Fibroblast of skin of left quadriceps (primary cell): Measurements from ENCODE around the gene KLHL7.
"Not testable (repeated sequence)": the region's sequence is repeated elsewhere in the genome, so short reads cannot be mapped to it uniquely, and the experiment has no call there.

Experiments used
- DNase-seq, 2 experiments: peaks; one replicate each; pipeline ENCODE4 v3.0.0-alpha.2; 2013; ENCODE audit warnings: low read depth in 2 of 2

Gene KLHL7

DNA sequence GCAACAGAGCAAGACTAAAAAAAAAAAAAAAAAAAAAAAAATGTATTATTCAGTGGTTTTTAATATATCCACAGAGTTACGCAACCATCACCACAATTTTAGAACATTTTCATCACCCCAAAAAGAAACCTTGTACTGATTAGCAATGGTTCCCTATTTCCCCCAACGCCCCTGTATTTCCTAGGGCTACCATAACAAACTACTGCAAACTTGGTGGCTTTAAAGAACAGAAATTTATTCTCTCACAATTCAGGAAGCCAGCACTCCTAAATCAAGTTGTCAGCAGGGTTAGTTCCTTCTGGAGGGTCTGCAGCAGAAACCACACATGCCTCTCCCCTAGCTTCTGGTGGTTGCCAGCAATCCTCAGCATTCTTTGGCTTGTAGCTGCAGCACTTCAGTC is 70.4 kb downstream of the KLHL7 start:
- no peak for DNase-seq

DNA sequence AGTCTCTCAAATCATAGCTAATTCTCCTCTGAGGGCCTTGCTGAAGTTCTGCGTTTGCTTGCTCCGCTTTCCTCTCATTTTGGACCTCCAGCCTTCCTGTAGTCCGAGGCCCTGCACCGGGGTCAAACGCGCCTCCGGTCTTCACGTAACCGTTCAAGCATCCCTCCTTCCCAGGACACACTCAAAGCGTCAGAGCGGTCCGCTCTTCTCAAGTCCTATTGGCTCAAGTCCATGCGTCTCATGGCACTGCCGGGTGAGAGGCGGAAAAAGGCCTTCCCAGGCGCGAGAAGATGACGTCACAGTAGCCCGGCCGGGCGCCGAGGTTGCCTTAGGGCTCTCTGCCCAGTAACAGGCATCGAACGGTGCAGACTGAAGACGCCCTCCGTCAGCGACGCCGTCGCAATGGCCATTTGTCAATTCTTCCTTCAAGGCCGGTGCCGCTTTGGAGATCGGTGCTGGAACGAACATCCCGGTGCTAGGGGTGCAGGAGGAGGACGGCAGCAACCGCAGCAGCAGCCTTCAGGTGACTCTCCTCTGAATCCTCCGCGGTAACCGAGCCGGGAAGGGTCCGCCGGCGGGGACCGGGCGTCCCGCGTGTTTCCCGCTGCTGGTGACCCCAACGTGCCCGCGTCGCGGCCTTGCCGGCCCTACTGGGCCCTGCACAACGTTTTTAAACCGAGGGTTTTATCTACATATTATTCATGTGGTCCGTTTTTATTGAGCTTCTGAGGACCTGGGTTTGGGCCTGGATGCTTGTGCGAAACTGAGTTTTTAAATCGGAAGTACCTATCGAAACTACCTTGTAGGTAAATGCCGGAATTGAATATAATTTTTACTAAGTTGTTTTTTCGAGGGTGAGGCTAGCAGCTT is 76.3 kb downstream of the KLHL7 start, which contains the start of gene NUP42:
Gene NUP42, plus strand, starts transcription at position 365 of the 870 bp plus-strand sequence. Its CDS starts 38 bp downstream, at position 403.
- peak; percentile 97 to 98 for DNase-seq

DNA sequence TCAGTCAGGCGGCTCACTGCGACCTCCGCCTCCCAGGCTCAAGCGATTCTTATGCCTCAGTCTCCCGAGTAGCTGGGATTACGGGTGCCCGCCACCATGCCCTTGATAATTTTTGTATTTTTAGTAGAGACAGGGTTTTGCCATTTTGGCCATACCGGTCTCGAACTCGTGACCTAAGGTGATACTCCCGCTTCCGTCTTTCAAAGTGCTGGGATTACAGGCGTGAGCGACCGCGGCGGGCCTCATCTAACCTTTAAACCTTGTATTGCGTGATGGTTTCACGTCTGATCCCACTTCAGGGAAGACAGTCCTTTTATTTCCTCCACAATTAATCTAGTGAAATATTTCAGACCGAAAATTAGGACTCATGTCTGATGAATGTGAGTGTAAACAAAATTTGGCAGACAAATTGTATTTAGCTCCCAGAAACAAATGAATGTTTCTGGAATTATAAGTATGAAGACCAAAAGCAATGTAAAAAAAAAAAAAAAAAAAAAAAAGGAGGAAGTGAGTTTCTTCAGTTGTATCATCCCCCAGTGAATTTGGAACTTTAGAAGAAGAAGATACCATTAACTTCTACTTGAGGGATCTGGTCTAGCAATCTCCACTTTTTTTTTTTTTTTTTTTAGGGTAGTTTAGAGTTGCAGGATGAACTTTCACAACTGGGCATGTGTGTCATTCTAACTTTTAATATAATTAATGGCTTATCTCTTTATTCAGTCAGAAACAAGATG is 77.9 kb downstream of the KLHL7 start:
- no peak for DNase-seq

DNA sequence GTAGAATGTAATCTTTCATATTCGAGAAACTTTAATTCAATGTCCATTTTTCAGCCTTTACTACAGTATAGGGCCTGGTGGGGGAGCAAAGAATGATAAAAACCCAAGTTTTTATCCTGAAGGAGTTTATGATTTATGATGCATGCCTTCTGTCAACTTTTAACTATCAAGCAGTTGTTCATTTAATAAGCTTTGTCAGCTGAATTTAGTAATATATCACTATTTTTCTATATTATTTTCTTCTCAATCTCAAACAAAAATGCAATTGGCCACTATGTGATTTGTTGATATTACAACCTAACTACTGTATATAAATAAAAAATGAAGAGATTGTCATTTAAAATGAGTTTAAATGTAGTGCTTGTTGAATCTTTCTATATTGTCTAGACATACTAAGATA is 78.7 kb downstream of the KLHL7 start:
- no peak for DNase-seq

DNA sequence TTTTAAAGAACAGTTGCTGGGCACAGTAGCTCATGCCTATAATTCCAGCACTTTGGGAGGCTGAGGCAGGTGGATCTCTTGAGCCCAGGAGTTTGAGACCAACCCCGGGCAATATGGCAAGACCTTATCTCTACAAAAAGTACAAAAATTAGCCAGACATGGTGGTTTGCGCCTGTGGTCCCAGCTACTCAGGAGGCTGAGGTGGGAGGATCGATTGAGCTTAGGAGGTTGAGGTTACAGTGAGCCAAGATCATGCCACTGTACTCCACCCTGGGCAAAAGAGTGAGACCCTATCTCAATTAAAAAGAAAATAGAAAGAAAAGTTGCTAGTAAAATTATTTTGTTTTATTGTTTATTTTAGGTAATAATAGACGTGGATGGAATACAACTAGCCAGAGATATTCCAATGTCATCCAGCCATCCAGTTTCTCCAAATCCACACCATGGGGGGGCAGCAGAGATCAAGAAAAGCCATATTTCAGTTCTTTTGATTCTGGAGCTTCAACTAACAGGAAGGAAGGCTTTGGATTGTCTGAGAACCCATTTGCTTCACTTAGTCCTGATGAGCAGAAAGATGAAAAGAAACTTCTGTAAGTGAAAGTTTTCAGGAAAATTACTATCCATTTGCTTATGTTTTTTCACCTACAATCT is 79.2 kb downstream of the KLHL7 start:
- DNase-seq = peak in 1 of 2 experiments; percentile 27

DNA sequence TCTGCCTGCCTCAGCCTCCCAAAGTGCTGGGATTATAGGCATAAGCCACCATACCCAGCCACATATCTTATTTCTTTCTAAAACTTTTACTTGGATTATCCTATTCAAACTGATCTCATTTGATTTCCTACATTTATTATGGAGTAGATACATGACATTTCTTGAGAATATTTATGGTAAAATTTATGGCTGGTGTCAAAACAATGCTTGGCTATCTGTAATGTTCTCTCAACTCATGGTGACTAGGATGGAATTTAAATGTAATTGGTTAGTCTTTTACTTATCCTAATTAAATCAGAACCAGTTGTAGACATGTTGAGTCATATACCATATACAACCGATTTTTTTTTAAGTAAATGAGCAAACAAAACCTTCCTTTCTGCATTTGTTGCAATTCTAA is 80.4 kb downstream of the KLHL7 start:
- no peak for DNase-seq

DNA sequence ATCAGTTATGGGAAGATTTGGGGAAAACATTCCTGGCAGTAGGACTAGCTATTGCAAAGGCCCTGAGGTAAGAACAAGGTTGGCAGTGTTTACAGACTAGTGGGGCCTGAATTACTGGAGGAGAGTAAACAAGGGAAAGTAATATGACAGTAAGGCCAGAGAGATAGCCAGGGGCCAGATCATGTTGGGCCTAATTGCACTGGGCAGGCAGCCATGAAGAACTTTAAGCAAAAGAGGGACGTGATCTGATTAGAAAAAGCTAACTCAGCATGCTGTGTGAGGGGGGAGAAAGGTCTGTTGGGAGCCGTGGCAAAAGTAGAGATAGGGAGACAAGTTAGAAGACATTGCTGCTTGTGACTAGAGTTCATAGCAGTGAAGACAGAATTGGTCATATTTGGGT is 85.4 kb downstream of the KLHL7 start:
- no peak for DNase-seq

DNA sequence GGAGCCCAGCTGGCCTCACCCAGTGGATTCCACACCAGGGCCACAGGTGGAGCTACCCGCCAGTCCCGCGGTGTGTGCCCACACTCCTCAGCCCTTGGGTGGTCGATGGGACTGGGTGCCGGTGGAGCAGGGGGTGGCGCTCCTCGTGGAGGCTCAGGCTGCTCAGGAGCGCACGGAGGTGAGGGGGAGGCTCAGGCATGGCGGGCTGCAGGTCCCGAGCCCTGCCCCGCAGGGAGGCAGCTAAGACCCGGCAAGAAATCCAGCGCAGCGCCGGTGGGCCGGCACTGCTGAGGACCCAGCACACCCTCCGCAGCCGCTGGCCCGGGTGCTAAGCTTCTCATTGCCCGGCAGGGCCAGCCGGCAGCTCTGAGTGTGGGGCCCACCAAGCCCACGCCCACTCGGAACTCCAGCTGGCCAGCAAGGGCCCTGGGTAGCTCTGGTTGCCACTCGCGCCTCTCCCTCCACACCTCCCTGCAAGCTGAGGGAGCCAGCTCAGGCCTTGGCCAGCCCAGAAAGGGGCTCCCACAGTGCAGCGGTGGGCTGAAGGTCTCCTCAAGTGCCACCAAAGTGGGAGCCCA is 88.2 kb downstream of the KLHL7 start:
- DNase-seq = not testable (repeated sequence)

DNA sequence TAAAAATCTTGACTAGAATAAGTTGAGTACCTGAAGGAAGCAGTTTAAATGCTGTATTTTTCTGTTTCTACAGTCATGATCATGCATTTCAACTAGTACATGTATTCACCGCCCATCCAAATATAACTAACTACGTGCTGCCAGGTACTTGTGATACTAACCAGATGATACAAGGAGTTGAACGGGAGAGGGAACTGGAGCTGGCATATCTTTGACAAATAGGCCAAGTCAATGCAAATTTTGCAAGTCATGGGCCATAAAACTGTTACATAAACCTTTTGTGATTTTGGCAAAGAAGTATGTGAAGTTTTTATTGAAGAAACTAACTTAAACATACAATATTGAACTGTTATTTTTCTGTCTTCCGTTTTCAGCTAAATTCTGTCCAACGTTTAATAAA is 90.7 kb downstream of the KLHL7 start:
- DNase-seq = no peak

DNA sequence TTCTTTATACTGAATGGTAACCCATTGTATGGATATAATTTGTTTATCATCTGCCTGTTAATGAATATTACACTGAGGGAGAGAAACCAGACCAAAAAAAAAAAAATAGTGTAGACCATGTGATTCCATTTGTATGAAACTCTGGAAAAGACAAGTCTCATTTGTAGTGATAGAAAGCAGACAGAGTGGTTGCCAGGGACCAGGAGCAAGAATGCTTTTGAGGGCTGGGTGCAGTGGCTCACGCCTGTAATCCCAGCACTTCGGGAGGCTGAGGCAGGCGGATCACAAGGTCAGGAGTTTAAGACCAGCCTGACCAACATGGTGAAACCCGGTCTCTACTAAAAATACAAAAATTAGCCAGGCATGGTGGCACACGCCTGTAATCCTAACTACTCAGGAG is 92.2 kb downstream of the KLHL7 start:
- not testable (repeated sequence) for DNase-seq

DNA sequence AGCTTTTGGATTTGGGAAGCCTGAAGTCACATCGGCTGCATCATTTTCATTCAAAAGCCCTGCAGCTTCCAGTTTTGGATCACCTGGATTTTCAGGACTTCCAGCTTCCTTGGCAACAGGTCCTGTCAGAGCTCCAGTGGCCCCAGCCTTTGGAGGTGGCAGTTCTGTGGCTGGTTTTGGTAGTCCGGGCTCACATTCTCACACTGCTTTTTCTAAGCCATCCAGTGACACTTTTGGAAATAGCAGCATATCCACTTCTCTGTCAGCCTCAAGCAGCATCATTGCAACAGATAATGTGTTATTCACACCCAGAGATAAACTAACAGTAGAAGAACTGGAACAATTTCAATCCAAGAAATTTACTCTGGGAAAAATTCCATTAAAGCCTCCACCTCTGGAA is 94.7 kb downstream of the KLHL7 start:
- no peak for DNase-seq

DNA sequence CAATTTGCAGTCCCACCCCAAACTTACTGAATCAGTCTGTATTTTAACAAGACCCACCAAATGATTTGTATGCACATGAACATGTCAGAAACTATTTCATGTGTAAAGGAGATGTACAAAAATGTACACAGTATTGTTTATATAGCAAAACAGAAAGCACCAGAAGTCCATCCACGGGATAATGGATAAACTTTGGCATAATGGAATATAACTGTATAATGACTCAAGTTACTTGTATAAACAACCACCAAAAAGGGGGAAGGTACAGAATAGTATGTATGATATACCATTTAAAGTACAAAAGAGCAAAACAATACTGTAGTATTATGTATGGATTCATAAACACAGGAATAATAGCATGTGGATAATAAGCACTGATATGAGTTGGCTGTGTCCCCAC is 98.7 kb downstream of the KLHL7 start:
- DNase-seq = no peak

DNA sequence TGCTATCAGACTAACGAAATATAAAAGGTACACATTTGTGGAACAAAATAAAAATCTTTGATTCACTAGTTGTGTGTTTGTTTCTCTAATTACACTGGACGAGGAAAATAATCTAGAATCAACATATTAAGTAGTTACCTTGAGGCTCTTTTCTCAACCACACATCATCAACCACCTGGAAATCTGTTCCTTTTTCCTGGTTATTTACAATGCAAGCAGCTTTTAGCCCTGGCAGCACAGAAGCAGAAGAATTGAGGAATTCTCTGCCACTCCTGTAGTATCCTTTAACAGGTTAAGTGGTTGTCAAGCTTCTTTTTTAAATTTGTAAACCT is 100.0 kb downstream of the KLHL7 start:
- DNase-seq = no peak

DNA sequence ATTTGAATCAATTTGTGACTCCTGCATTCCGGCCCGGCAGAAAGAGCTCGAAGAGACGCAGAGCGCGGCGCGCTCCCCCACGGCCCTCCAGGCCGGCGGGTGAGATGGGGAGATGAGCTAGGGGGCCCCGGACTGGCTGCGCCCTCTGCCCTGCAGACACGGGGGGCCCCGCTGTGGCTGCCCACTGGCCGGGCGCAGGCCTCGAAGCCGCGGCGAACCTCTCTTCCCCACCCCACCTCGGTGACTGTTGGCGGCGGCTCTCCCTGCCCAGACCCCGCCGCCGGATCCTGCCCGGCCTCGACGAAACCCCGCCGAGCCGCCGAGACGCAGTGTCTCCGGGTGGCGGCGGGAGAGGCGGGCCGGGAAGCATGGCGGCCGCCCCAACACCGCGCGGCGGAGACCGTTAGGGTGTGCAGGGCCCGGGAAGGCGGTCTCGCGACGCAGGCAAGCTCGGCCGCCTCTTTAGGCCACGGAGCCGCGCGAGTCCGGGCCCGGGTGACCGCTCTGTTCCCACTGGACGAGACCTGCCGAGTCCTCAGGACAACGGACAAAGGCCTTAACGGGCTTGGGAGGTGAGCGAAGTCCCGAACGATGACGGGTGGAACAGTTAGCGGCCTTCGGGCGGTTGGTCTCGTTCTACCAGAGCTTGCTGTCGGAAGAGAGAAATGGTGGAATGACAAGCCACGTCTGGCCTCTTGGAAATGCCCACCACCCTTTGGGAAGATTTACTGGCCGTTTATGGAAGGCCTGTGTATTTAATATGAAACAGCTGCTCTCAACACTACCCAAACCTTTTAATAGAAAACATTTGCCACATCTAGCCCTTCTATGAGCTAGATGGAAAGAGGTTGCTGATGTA is 100.6 kb downstream of the KLHL7 start:
- DNase-seq = peak in 1 of 2 experiments; percentile 8

DNA sequence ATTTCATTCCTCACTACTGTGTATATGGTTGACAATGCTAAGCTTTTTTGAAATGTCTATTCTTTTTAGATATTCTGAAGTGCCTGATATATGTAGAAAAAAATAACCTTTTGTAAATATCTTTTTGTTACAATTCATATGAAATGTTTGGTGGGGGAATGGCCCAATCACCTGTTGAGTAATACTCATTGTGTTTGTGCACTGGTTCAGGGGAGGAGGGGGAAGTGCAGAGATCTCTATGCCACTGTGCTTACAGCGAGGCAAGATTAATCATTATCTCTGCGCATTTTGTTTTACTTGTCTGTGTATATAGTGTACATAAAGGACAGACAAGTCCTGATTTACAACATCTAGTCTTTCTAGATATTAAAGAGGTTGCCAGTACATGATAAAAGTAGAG is 101.4 kb downstream of the KLHL7 start:
- no peak for DNase-seq

DNA sequence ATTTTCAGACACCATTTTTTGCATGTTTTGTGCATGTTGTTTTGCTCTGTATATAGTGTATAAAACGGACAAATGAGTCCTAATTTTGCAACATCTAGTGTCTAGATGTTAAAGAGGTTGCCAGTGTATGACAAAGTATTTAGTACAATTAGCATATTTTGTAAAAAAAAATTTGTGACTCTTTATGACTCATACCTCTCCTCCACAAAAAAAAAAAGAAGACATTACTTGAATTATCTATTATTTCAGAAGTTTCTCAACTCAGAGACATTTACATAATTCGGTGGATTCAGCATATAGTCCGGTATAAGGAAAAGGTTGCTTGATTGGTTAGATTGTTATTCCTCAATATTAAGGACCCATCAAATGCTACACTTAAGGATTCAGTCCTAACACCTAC is 102.3 kb downstream of the KLHL7 start:
- DNase-seq = no peak

DNA sequence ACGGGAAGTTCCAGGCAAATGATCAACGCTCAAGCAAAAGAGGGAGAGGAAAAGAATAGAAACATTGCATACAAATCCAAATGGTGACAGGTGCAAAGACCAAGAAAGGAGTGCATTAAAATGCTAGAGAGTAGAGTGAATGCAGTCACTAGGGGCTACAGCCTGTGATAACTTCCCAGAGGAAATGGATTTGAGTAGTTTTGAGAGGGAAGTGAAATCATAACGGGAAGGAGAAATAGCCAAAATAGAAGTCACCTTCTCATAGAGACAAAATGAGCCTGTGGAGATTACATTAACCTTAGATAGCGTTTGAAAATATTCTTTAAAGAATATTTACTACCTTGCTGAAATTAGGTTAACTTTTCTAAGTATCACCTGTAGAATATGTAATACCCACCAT is 102.7 kb downstream of the KLHL7 start:
- no peak for DNase-seq

DNA sequence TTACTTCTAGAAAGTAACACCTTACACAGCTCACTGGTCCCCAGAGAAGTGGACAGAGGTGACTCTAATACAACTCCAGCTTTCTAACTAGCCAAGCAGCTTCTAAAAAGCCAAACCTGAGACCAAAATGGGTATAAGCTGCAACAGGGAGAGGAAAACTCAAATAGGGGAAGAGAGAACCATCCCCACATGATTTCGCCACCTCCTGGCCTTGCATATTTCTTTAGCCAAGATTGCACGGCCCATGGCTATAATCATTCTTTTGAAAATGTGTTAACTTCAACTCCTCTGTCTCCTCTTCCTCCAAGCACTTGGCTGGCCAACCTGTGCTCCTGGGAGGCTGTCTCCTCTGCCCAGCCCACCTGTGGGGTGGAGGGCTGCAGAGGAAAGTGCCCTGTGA is 104.9 kb downstream of the KLHL7 start:
- no peak for DNase-seq

DNA sequence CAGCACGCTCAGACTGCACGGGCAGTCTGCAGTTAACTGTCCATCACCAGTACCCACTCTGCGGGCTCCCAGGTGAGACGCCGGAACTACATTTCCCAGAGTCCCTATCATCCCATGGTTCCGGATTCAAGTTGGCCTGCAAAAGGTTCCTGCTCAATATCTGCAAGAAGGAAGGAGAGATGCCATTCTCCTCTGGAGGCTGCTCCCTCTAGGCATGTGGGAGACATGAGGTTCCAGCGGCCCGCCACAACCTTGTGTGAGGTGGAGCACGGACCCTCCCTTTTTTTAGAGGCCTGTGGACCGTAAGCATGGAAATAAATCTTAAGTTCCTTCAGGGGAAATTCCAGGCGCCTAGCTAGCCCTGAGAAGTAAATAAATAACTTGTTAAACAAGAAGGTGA is 106.0 kb downstream of the KLHL7 start:
- no peak for DNase-seq

DNA sequence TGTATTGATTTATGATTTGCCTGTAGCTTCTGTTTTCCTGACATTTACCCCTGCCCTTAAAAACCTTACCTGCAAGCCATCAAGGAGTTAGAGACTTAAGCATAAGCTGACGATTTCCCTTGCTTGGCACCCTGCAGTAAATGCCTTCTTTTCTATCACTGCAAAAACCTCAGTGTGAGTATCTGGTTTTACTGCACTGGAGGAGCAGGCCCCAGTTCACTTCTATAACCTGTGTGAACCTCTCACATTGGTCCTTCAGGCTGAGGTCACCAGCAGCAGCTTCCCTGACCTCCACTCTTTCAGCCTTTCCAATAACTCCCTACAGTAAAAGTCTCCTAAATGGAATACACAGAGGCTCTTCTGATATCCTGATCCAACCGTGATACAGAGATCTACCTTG is 106.8 kb downstream of the KLHL7 start:
- no peak for DNase-seq

DNA sequence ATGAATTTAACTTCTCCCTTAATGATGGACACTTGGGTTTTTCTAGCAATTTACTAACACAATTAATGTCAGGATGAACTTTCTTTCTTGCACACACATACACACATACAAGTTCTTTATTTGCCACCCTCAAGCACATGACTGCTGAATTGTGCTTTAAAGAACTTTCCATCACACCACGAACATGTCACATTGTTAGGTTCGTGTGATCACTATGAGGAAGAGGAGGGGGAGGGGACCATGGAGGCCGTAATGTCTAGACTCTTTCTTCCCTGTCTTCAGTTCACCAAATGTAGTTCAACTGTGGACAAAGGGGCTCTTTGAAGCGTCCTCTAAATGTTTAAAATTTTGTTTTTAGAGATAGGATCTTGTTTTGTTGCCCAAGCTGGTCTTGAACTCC is 107.3 kb downstream of the KLHL7 start:
- no peak for DNase-seq
